Parathyroid adenoma (tissue), 2 donors: ENCODE data around the gene TAS2R1.

Experiments
- H2AFZ ChIP-seq: fragments of 300-600 bp; sonication (generic); one replicate; pipeline ENCODE4 v1.7.0; 2017; ENCODE audit warnings: antibody characterized with exemption, mild to moderate bottlenecking
- H3K27ac ChIP-seq: fragments of 300-600 bp; sonication (generic); one replicate; pipeline ENCODE4 v1.7.0; 2017
- H3K27me3 ChIP-seq: fragments of 300-600 bp; sonication (generic); one replicate; pipeline ENCODE4 v1.7.0; 2017; ENCODE audit warnings: low read length; ENCODE audit not compliant: control insufficient read depth, insufficient read depth
- H3K36me3 ChIP-seq: fragments of 300-600 bp; sonication (generic); one replicate; pipeline ENCODE4 v1.7.0; 2017; ENCODE audit warnings: low read length; ENCODE audit not compliant: control insufficient read depth, insufficient read depth
- H3K4me1 ChIP-seq: fragments of 300-600 bp; sonication (generic); one replicate; pipeline ENCODE4 v1.7.0; 2017; ENCODE audit warnings: control low read depth
- H3K4me2 ChIP-seq: fragments of 300-600 bp; sonication (generic); one replicate; pipeline ENCODE4 v1.7.0; 2017; ENCODE audit warnings: low read length
- H3K4me3 ChIP-seq: fragments of 300-600 bp; sonication (generic); one replicate; pipeline ENCODE4 v1.7.0; 2017; ENCODE audit warnings: low read depth, low read length
- H3K79me2 ChIP-seq: fragments of 300-600 bp; sonication (generic); one replicate; pipeline ENCODE4 v1.7.0; 2017; ENCODE audit warnings: control low read depth
- H3K9ac ChIP-seq: fragments of 300-600 bp; sonication (generic); one replicate; pipeline ENCODE4 v1.7.0; 2017; ENCODE audit warnings: mild to moderate bottlenecking
- H3K9me3 ChIP-seq: fragments of 300-600 bp; sonication (generic); one replicate; pipeline ENCODE4 v1.7.0; 2017; ENCODE audit warnings: low read length; ENCODE audit not compliant: control insufficient read depth
- CTCF ChIP-seq: fragments of 300-600 bp; sonication (generic); IDR thresholded peaks from one replicate; pipeline ENCODE4 v1.7.0; 2017; ENCODE audit warnings: antibody characterized with exemption, mild to moderate bottlenecking
- donor health status: primary hyperparathyroidism.

The TAS2R1 gene

GRCh38 chr5:9661316-9662015, 31.3 kb upstream of the TAS2R1 start:
- H3K27me3 ChIP-seq = no peaks in the 10 kb centered on the region
- H3K4me1 ChIP-seq = no peaks in the 10 kb centered on the region
- no peak overlapping the region for H3K4me2 ChIP-seq
- H3K9me3 ChIP-seq = no peaks in the 10 kb centered on the region
- no peak for TF ChIP-seq CTCF
- H3K27ac ChIP-seq = no peak overlapping the region
- no peaks in the 10 kb centered on the region for H3K79me2 ChIP-seq
- no peak overlapping the region for H3K9ac ChIP-seq
- H2AFZ ChIP-seq = no peak overlapping the region
- no peak overlapping the region for H3K4me3 ChIP-seq
- H3K36me3 ChIP-seq = no peaks in the 10 kb centered on the region

- Histone ChIP-seq H3K9me3 (no peaks in the 10 kb centered on the region), H3K27ac (no peak overlapping the region), H3K4me3 (no peak overlapping the region), H3K79me2 (no peaks in the 10 kb centered on the region), H3K36me3 (no peaks in the 10 kb centered on the region), H2AFZ (no peak overlapping the region), H3K4me2 (no peak overlapping the region), H3K27me3 (no peaks in the 10 kb centered on the region), H3K4me1 (no peaks in the 10 kb centered on the region), H3K9ac (no peak overlapping the region)
- TF ChIP-seq CTCF = no peak
These were observed 28.6 kb upstream of the TAS2R1 start for GRCh38 chr5:9658706-9659105.

- Histone ChIP-seq H3K4me2 (no peak overlapping the region), H3K4me1 (no peaks in the 10 kb centered on the region), H3K27ac (no peak overlapping the region), H3K4me3 (no peak overlapping the region), H3K27me3 (no peaks in the 10 kb centered on the region), H2AFZ (no peak overlapping the region), H3K9me3 (no peaks in the 10 kb centered on the region), H3K79me2 (no peaks in the 10 kb centered on the region), H3K36me3 (no peaks in the 10 kb centered on the region), H3K9ac (no peak overlapping the region)
- TF ChIP-seq CTCF = no peak
These were observed 27.7 kb upstream of the TAS2R1 start for GRCh38 chr5:9657819-9658218.

- Histone ChIP-seq H3K36me3 (no peaks in the 10 kb centered on the region), H3K27ac (no peak overlapping the region), H3K9ac (no peak overlapping the region), H2AFZ (no peak overlapping the region), H3K9me3 (no peaks in the 10 kb centered on the region), H3K27me3 (no peaks in the 10 kb centered on the region), H3K4me2 (no peak overlapping the region), H3K79me2 (no peaks in the 10 kb centered on the region), H3K4me3 (no peak overlapping the region), H3K4me1 (no peaks in the 10 kb centered on the region)
- TF ChIP-seq CTCF = no peak
These were observed 25.5 kb upstream of the TAS2R1 start for GRCh38 chr5:9655641-9656040.

- H3K4me1 ChIP-seq = no peaks in the 10 kb centered on the region
- H3K4me2 ChIP-seq = no peak overlapping the region
- no peak for TF ChIP-seq CTCF
- no peaks in the 10 kb centered on the region for H3K36me3 ChIP-seq
- no peak overlapping the region for H3K4me3 ChIP-seq
- H3K79me2 ChIP-seq = no peaks in the 10 kb centered on the region
- H3K27me3 ChIP-seq = no peaks in the 10 kb centered on the region
- H2AFZ ChIP-seq = no peak overlapping the region
- H3K27ac ChIP-seq = no peak overlapping the region
- no peaks in the 10 kb centered on the region for H3K9me3 ChIP-seq
- H3K9ac ChIP-seq = no peak overlapping the region
These were observed 24.7 kb upstream of the TAS2R1 start for GRCh38 chr5:9654886-9655285.
